Measurements from ENCODE around the gene CLIC1.

The CLIC1 gene

GRCh38 chr6:31707701-31708100 lies 28.6 kb downstream of the CLIC1 start:
- Histone ChIP-seq H3K36me3 (ENCODE audit: control insufficient read depth, insufficient read depth, low read length) (no peaks in the 10 kb centered on the region), H3K4me3 (replicated peaks; ENCODE audit: low read depth, low read length) (no peak overlapping the region), H3K27me3 (replicated peaks; ENCODE audit: control insufficient read depth, insufficient read depth, low read length) (no peaks in the 10 kb centered on the region; the same call in 1 of the 2 replicates)
- no peak for DNase-seq (ENCODE audit: extremely low read depth, insufficient read length)
- TF ChIP-seq CTCF (IDR thresholded peaks at IDR 0.05; ENCODE audit: insufficient read depth, low read length, poor library complexity, severe bottlenecking), result no peak

DNA sequence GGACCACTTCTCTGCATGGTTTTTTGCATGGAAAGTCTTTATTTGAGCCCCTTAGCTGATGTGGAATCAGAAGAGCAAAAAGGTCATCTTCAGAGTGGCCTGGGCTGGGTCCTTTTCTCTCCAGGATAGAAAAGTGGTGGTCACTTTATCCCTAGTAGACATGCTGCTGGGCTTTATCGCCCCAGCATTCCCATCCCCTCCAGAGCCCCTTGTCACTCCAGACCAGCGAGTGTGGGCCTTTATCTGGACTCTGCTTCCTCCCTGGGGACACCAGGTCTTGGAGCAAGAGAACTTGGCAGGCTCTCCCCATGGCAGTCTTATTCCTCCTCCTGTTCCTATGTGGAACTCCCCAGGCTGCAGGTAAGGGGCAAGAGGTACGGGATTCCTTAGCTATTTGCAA lies 29.7 kb downstream of the CLIC1 start, which contains the start of gene LY6G6F:
Gene LY6G6F, plus strand, starts transcription at position 268 of the 400 bp plus-strand sequence. Its CDS starts 41 bp downstream, at position 309.
- TF ChIP-seq CTCF (IDR thresholded peaks at IDR 0.05; ENCODE audit: insufficient read depth, low read length, poor library complexity, severe bottlenecking), result no peak
- DNase-seq (ENCODE audit: extremely low read depth, insufficient read length), result no peak
- Histone ChIP-seq H3K4me3 (replicated peaks; ENCODE audit: low read depth, low read length) (no peak within 1 kb of the TSS), H3K36me3 (ENCODE audit: control insufficient read depth, insufficient read depth, low read length) (no peaks in the 10 kb centered on the region), H3K27me3 (replicated peaks; ENCODE audit: control insufficient read depth, insufficient read depth, low read length) (no peaks in the 10 kb centered on the region)

DNA sequence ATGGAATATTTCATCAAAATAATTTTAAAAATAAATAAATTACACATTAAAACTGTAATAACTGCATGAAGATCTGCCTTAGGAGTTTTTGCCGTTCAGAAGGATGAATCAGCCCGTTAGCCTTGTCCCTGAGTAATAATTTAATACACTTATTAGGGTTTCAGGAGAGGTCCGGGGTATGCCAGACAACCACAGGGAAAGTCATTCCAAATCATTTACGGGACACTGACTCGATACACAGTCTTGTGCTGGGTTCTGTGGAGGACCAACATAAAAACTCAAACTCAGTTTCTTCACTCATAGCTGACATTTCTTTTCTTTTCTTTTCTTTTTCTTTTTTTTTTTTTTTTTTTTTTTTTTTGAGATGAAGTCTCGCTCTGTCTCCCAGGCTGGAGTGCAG lies 30.4 kb downstream of the CLIC1 start:
- Histone ChIP-seq H3K36me3 (ENCODE audit: control insufficient read depth, insufficient read depth, low read length) (no peaks in the 10 kb centered on the region), H3K27me3 (replicated peaks; ENCODE audit: control insufficient read depth, insufficient read depth, low read length) (no peaks in the 10 kb centered on the region), H3K4me3 (replicated peaks; ENCODE audit: low read depth, low read length) (no peak overlapping the region)
- no peak for DNase-seq (ENCODE audit: extremely low read depth, insufficient read length)
- no peak for TF ChIP-seq CTCF (IDR thresholded peaks at IDR 0.05; ENCODE audit: insufficient read depth, low read length, poor library complexity, severe bottlenecking)

DNA sequence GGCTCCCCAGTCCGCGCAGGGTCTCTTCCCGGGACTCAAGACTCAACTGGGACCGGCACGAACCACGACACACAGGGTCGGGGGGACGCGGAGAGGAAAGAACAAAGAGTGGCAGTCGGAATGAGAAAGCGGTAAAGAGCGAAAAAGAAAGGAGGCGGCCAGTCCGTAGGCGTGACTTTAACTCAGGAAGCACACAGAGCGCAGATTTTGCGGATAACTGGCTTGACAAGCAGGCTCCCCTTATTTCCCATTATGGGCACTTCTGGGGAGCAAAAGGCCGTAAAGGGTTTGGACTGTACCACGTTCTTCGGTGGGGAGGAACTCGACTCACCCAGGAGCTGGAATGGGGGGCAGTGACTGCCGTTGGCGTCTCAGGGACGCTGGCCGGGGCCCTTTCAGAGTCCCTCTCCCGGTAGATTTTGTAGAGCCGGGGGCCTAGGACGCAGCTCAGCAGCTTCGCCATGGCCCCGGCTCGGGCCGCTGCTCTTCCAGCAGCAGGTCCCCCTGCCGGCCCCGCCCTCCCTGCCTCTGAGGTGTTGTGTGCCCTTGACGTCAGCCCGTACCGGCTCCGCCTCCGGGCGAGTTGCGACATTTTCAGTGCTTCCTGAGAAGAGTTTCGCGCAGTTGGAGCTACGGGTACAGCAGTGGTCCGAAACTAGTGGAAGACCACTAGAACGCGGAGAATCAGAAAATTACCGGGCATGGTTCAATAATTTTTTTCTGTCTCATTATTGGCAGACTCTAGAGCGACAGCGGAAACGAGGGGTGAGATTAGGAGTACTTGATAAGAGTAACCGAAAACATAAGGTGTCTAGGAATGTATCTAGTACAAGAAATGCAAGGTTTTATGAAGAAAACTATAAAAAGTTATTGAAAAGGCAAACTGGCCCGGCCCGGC lies 33.3 kb downstream of the CLIC1 start, which contains the start of gene ABHD16A:
Gene ABHD16A, minus strand, starts transcription at position 506 of the 898 bp plus-strand sequence. Its CDS starts 43 bp downstream, at position 463.
- no peaks in the 10 kb centered on the region for H3K27me3 ChIP-seq (replicated peaks; ENCODE audit: control insufficient read depth, insufficient read depth, low read length)
- no peak for TF ChIP-seq CTCF (IDR thresholded peaks at IDR 0.05; ENCODE audit: insufficient read depth, low read length, poor library complexity, severe bottlenecking)
- peaks cover 1% of the 10 kb centered on the region for H3K36me3 ChIP-seq (ENCODE audit: control insufficient read depth, insufficient read depth, low read length)
- peak; percentile 98 for DNase-seq (ENCODE audit: extremely low read depth, insufficient read length)
- peak within 1 kb of the TSS; percentile 94 for H3K4me3 ChIP-seq (replicated peaks; ENCODE audit: low read depth, low read length)

GRCh38 chr6:31702405-31702818 lies 33.9 kb downstream of the CLIC1 start:
- TF ChIP-seq CTCF (IDR thresholded peaks at IDR 0.05; ENCODE audit: insufficient read depth, low read length, poor library complexity, severe bottlenecking), result no peak
- peaks cover 1% of the 10 kb centered on the region for H3K36me3 ChIP-seq (ENCODE audit: control insufficient read depth, insufficient read depth, low read length)
- DNase-seq (ENCODE audit: extremely low read depth, insufficient read length), result no peak
- H3K27me3 ChIP-seq (replicated peaks; ENCODE audit: control insufficient read depth, insufficient read depth, low read length), result no peaks in the 10 kb centered on the region
- peak overlapping the region; percentile 94 for H3K4me3 ChIP-seq (replicated peaks; ENCODE audit: low read depth, low read length)

All from GM06990 (cell line).